PC-3 (cell line): Measurements from ENCODE around the gene GANC. TPM values are rescaled to one million over a fixed set of nuclear protein-coding genes. Genes with fewer than 3 reads are reported as not detected.
A peak's percentile ranks its signal among the peaks of the same experiment; 100 is the strongest.

Source experiments
- ATAC-seq: fragments of 200-7000 bp; cut with Tn5 transposase; 2 replicates; pipeline ENCODE4 v1.9.1; 2020; ENCODE audit warnings: mild to moderate bottlenecking, moderate library complexity
- BruUV-seq: library from RNA; stranded (reverse); fragments of 400-500 nt; replicated peaks from 2 replicates; lab custom pipeline; 2021; lab: Mats Ljungman, UMichigan
- CTCF ChIA-PET: fragments of 300-600 bp; sonication (Branson Sonifier 250); formaldehyde crosslinking; loops from one replicate; lab custom pipeline; 2022; ENCODE audit warnings: antibody characterized with exemption; lab: Charles Lee
- POLR2A ChIA-PET: fragments of 300-600 bp; sonication (Branson Sonifier 250); formaldehyde crosslinking; loops from one replicate; lab custom pipeline; 2022; ENCODE audit warnings: antibody characterized with exemption; ENCODE audit not compliant: unreplicated experiment; lab: Charles Lee
- DNase-seq: peaks from one replicate; pipeline ENCODE4 v3.0.0-alpha.2; 2015
- H2AFZ ChIP-seq: fragments of 300-600 bp; sonication (generic); 2 replicates; pipeline ENCODE4 v1.6.0; 2016; ENCODE audit warnings: antibody characterized with exemption, low read length
- H3F3A ChIP-seq: fragments of 300-600 bp; sonication (generic); one replicate; pipeline ENCODE4 v1.6.0; 2017; ENCODE audit warnings: antibody characterized with exemption, low read length, control low read depth, mild to moderate bottlenecking; ENCODE audit not compliant: unreplicated experiment
- H3K27ac ChIP-seq: fragments of 300-600 bp; sonication (generic); 2 replicates; pipeline ENCODE4 v1.5.1; 2016; ENCODE audit warnings: mild to moderate bottlenecking, low read length
- H3K27me3 ChIP-seq: fragments of 300-600 bp; sonication (generic); 2 replicates; pipeline ENCODE4 v1.6.1; 2016; ENCODE audit warnings: low read length, mixed read lengths
- H3K36me3 ChIP-seq: fragments of 300-600 bp; sonication (generic); 2 replicates; pipeline ENCODE4 v1.6.1; 2016; ENCODE audit warnings: low read depth, mixed run types, low read length, mixed read lengths
- H3K4me1 ChIP-seq: fragments of 300-600 bp; sonication (generic); 2 replicates; pipeline ENCODE4 v1.5.1; 2016; ENCODE audit warnings: low read length; ENCODE audit not compliant: insufficient read depth
- H3K4me2 ChIP-seq: fragments of 300-600 bp; sonication (generic); 2 replicates; pipeline ENCODE4 v1.6.0; 2016; ENCODE audit warnings: low read length
- H3K4me3 ChIP-seq: fragments of 300-600 bp; sonication (generic); 2 replicates; pipeline ENCODE4 v1.5.1; 2016; ENCODE audit warnings: mild to moderate bottlenecking, low read length, mixed read lengths
- H3K79me2 ChIP-seq: fragments of 300-600 bp; sonication (generic); 2 replicates; pipeline ENCODE4 v1.6.1; 2017; ENCODE audit warnings: low read length, mixed read lengths
- H3K9ac ChIP-seq: fragments of 300-600 bp; sonication (generic); 2 replicates; pipeline ENCODE4 v1.6.0; 2016; ENCODE audit warnings: mild to moderate bottlenecking, low read length
- H3K9me2 ChIP-seq: fragments of 300-600 bp; sonication (generic); replicated peaks from 2 replicates; pipeline ENCODE4 v1.6.1; 2016; ENCODE audit warnings: mixed run types, low read length, mixed read lengths
- H3K9me3 ChIP-seq: fragments of 300-600 bp; sonication (generic); 2 replicates; pipeline ENCODE4 v1.6.1; 2016; ENCODE audit warnings: low read length, mixed read lengths
- H4K20me1 ChIP-seq: fragments of 300-600 bp; sonication (generic); 2 replicates; pipeline ENCODE4 v1.6.1; 2016; ENCODE audit warnings: low read length, mixed read lengths
- EZH2 ChIP-seq: fragments of 300-600 bp; sonication (generic); IDR thresholded peaks from one replicate; pipeline ENCODE4 v1.6.1; 2017; ENCODE audit warnings: antibody characterized with exemption, mild to moderate bottlenecking, low read length; ENCODE audit not compliant: unreplicated experiment
- EZH2phosphoT487 ChIP-seq: fragments of 300-600 bp; sonication (generic); IDR thresholded peaks from 2 replicates; pipeline ENCODE4 v1.6.1; 2018; ENCODE audit warnings: mild to moderate bottlenecking, antibody characterized with exemption, low read length, borderline replicate concordance
- intact Hi-C: fragments of 100-400 bp; cut with micrococcal nuclease; formaldehyde crosslinking; loops from 2 replicates; pipeline ENCODE4 v1.9.0; 2023
- total RNA-seq: library from RNA; depleted of rRNA; stranded (reverse); fragments of >200 nt; gene quantifications from 2 replicates; pipeline ENCODE4 v1.2.3, GENCODE V29; 2014
- TF ChIP-seq, protein P1 (sequence below): fragments of 300-600 bp; sonication (generic); conservative IDR thresholded peaks from 2 replicates; pipeline ENCODE4 v1.5.1; 2017; ENCODE audit warnings: antibody characterized with exemption, low read depth, mild to moderate bottlenecking, low read length

GANC gene
- total RNA-seq, 1 experiment from 2014 or later = 12.4 TPM

DNA sequence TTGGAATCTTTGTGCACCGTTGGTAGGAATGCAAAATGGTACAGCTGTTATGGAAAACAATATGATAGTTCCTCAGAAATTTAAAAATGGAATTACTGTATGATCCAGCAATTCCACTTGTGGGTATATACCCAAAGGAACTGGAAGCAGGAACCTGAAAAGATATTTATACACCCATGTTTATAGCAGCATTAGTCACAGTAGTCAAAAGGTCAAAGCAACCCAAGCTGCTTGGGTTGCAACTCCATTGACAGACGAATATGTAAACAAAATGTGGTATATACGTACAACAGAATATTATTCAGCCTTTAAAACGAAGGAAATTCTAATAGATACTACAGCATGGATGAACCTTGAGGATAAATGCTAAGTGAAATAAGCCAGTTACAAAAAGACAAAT lies 51.3 kb downstream of the GANC start:
- DNase-seq = peak; percentile 77
- Histone ChIP-seq H3K9me3 (no peaks in the 10 kb centered on the region), H3F3A (no peaks in the 10 kb centered on the region), H3K9me2 (no peaks in the 10 kb centered on the region), H3K4me3 (no peak overlapping the region), H3K27me3 (no peaks in the 10 kb centered on the region), H3K36me3 (no peaks in the 10 kb centered on the region), H2AFZ (no peak overlapping the region), H4K20me1 (no peaks in the 10 kb centered on the region), H3K4me2 (peak overlapping the region; percentile 61), H3K79me2 (no peaks in the 10 kb centered on the region), H3K4me1 (peaks cover 13% of the 10 kb centered on the region), H3K9ac (no peak overlapping the region), H3K27ac (peak overlapping the region; percentile 27)
- intact Hi-C loops = loop anchor here (5.0 kb wide), 1 partner anchor 52 kb away; the partner anchor contains the start of genes GANC and TMEM87A
- ChIA-PET POLR2A (no interaction called here), CTCF (no interaction called here)
- peak; percentile 99 for ATAC-seq
- TF ChIP-seq, protein P1, sequence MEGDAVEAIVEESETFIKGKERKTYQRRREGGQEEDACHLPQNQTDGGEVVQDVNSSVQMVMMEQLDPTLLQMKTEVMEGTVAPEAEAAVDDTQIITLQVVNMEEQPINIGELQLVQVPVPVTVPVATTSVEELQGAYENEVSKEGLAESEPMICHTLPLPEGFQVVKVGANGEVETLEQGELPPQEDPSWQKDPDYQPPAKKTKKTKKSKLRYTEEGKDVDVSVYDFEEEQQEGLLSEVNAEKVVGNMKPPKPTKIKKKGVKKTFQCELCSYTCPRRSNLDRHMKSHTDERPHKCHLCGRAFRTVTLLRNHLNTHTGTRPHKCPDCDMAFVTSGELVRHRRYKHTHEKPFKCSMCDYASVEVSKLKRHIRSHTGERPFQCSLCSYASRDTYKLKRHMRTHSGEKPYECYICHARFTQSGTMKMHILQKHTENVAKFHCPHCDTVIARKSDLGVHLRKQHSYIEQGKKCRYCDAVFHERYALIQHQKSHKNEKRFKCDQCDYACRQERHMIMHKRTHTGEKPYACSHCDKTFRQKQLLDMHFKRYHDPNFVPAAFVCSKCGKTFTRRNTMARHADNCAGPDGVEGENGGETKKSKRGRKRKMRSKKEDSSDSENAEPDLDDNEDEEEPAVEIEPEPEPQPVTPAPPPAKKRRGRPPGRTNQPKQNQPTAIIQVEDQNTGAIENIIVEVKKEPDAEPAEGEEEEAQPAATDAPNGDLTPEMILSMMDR = no peak
- TF ChIP-seq EZH2 (no peak), EZH2phosphoT487 (no peak)
- no TSS peak for BruUV-seq

DNA sequence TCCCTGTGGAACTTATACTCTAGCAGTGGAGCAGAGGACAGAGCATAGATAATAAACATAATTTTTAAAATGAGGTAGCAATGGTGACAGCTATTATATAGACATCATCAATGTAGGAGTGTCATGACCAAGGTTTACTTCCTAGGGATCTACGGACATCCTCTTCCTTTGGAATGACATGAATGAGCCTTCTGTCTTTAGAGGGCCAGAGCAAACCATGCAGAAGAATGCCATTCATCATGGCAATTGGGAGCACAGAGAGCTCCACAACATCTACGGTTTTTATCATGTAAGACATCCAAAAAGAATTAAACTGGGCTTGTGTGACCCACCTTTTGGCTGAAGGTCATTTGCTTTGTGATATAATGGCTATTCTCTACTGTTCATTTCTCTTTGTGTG lies 56.2 kb downstream of the GANC start:
- no peak for TF ChIP-seq EZH2
- TF ChIP-seq EZH2phosphoT487 = no peak
- TF ChIP-seq, protein P1 = no peak
- DNase-seq (no peak), ATAC-seq (no peak)
- Histone ChIP-seq H3K4me1 (peaks cover 6% of the 10 kb centered on the region), H3K9ac (no peak overlapping the region), H3K4me2 (no peak overlapping the region), H3K27me3 (no peaks in the 10 kb centered on the region), H3K9me3 (no peaks in the 10 kb centered on the region), H3K4me3 (no peak overlapping the region), H3K9me2 (no peaks in the 10 kb centered on the region), H3K79me2 (no peaks in the 10 kb centered on the region), H3F3A (no peaks in the 10 kb centered on the region), H2AFZ (no peak overlapping the region), H4K20me1 (no peaks in the 10 kb centered on the region), H3K27ac (no peak overlapping the region), H3K36me3 (no peaks in the 10 kb centered on the region)
- ChIA-PET POLR2A (no interaction called here), CTCF (no interaction called here)
- intact Hi-C loops = no loop called here
- no TSS peak for BruUV-seq

DNA sequence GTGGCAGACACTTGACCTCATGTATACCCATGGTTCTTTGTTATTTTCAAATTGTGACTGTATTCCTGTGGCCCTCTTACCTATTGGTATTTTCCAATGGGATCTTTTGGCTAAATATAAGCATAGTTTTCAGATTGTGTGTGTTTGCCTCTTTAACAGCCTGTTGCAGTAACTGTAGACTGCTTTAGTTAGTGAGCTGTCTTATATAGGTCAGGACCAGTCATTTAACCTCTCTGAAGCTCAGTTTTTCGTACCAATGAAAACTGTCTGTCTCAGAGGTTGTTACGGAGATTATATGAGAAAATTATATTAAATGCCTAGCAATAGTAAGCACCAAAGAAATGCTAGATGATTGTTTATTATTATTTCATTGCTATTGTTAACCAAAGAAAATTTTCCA lies 57.0 kb downstream of the GANC start:
- TF ChIP-seq EZH2 = no peak
- TF ChIP-seq, protein P1 = no peak
- TF ChIP-seq EZH2phosphoT487 = no peak
- Histone ChIP-seq H3K79me2 (no peaks in the 10 kb centered on the region), H3K4me1 (no peaks in the 10 kb centered on the region), H3K9me2 (no peaks in the 10 kb centered on the region), H3K4me2 (no peak overlapping the region), H3F3A (no peaks in the 10 kb centered on the region), H3K9me3 (peaks cover 3% of the 10 kb centered on the region; the same call in 1 of the 2 replicates), H4K20me1 (no peaks in the 10 kb centered on the region), H3K4me3 (no peak overlapping the region), H3K27me3 (no peaks in the 10 kb centered on the region), H2AFZ (no peak overlapping the region), H3K27ac (no peak overlapping the region), H3K36me3 (peaks cover 3% of the 10 kb centered on the region; the same call in 1 of the 2 replicates), H3K9ac (no peak overlapping the region)
- POLR2A ChIA-PET = no interaction called here
- DNase-seq (no peak), ATAC-seq (no peak)
- no TSS peak for BruUV-seq
- intact Hi-C loops = no loop called here
- CTCF ChIA-PET = no interaction called here
